HG03521 (cell line): ENCODE measurements around the gene PLCB4.

ENCODE experiments used
- ATAC-seq: cut with Tn5 transposase; IDR thresholded peaks from one replicate; pipeline ENCODE4 v1.9.1; 2021; ENCODE audit warnings: mild to moderate bottlenecking, moderate library complexity; ENCODE audit not compliant: unreplicated experiment

Gene PLCB4

DNA sequence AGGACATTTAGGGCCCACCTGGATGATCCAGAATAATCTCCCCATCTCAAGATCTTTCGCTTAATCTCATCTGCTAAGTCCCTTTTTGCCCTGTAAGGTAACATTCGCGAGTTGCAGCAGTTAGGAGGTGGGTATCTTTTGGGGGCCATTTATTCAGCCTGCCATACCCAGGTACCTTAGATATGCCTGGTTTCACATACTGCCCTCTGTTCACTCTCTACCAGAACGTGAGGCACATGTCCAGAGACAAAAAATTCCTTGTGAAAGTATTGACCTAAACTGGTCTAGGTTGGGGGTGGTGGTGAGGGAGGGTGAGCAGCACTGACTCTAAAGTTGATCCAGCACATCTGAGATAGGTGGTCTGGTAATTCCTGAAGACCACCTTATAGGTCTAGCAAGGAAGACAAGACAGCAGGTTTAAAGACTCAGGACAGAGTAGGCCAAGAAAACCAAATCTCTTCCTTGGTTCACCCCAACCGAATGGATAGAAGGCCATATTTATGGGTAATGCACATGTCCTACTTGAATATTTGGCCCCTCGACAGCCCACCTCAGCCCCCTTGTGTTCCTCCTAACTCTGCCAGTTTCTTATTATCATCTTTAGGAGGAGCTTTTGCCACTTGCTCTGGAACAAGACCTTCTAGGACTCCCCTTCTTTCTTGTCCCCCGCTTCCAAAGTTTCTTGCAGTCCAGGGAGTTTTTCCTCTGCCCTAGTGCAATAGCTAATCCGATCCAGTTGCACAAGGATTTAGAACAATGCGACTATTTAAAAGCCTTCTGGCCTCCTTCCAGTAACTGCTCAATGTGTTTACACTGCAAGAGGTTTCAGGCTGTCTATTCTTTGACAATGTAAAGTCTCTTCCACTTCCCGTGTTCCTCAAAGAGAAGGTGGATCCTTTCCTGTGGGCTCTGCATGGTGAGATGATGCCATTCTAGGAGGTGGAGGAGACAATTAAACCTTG is 232.5 kb downstream of the PLCB4 start:
- no peak for ATAC-seq

DNA sequence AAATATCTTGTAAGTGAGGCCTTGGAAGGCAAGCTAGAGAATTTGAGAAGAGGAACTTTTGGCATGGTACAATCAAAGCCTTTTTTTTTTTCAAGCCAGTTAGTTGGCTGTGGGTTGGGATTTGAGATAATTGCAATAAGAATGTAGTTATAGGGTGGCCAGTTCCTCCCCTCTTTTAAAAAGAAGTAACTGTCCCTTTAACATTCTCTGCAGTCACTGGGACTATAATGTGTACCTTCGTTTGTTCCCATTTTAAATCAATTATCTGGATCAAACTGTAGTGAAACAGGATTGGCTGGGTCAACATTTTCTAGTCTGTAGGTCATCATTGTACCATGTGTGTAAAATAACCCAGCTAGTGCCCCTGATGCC is 233.2 kb downstream of the PLCB4 start:
- no peak for ATAC-seq

DNA sequence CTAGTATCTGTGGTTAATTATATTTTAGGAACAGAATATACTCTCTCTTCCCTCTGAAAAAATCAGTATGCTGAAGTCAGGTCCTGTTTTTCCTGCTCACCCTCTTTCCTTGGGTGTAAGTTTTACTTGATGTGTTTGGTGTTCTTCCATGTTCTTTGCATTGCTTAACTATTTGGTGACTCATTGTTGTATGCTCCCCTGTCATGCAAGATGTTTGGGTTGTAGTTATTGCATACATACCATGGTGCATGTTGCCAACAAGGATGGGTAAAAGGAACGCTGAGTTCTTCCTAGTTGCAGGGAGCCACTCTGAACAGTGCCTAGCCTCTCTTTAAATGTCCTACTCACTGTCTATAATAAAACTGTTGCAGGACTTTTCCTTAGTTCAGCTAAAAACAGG is 237.6 kb downstream of the PLCB4 start:
- no peak for ATAC-seq

DNA sequence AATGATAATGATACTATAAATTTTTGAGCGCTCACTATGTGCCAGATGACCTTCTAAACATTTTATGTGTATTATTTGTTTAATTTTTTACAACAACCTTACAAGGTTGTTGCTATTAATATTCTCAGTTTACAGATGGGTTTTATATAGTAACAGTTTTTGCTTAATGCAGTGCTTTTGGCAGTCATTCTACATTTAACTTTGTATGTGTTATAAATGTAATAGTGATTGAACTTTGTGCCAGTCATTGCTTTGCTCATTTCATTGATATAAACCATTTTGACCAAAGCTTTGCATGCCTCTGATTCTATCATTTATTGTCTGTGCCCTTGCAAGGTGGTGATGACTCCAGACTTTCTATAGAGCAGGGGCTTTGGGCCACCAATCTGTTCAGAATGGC is 239.2 kb downstream of the PLCB4 start:
- ATAC-seq = no peak

DNA sequence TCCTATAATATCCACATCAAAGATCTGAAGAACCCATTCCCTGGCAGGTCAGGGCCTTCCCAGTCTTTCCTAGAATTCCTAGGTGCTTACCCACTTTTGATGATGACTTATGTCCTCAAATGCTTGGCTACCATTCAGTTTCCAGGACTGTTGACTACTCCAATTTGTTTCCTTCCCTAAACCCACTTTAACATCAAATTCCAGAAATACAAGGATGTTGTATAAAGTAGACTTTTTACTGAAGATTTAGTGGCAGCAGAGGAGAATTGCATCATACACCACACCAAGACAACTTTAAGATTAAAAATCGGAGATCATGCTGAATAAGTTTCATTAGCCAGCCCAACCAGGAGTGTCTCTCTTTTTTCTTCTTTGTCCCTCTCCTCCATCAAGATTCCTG is 242.2 kb downstream of the PLCB4 start:
- no peak for ATAC-seq

DNA sequence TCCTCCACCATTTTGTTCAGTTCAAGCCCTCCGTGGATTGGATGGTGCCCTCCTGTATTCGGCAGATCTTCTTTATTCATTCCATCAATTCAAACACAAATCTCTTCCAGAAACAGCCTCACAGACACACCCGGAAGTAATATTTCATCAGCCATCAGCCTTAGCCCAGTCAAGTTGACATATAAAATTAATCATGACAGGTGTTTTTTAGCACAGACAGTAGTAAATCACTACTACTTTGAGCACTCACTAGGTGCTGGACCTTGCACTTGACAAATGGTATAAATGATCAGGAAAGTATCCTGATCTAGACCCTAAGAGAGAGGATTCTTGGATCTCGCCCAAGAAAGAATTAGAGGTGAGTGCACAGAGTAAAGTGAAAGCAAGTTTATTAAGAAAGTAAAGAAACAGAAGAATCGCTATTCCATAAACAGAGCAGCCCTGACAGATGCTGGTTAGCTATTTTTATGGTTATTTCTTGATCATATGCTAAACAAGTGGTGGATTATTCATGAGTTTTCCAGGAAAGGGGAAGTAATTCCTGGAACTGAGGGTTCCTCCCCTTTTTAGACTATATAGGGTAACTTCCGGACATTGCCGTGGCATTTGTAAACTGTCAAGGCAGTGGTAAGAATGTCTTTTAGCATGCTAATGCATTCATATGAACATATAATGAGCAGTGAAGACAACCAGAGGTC is 250.9 kb downstream of the PLCB4 start:
- ATAC-seq = no peak

DNA sequence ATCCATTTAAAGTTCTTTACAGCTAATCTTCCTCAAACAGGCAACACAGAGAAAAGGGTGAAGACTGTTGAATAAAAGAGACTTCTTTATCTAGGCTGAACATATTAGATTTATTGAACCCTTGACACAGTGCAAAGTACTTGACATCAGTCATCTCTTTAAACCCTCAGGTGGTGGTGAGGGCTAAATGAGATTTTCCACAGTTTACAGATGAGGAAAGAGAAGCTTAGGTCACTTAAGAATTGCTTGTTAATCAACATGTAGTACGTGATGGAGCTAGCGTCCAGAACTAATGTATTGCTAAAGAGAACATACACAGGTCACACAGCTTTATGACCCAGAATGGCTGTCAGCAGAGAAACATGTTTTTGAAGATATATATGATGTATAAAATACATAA is 252.1 kb downstream of the PLCB4 start:
- no peak for ATAC-seq

DNA sequence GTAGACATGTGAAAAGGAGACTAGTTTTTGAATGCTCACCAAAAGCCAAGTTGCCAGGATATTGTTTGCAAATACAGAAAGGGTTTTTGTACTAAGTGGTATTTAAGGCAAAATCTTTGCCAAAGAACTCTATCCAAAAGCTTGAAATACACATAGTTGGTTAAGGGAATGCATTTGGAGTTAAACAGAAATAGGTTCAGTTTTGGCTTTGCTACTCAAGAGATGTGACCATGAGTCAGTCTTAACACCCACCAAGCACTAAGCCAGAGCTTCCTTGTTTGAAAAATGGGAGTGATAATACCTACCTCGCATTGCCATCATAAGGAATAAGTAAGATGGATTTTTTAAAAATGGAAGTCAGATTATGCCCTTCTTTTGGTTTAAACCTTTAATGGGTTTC is 253.8 kb downstream of the PLCB4 start:
- no peak for ATAC-seq

DNA sequence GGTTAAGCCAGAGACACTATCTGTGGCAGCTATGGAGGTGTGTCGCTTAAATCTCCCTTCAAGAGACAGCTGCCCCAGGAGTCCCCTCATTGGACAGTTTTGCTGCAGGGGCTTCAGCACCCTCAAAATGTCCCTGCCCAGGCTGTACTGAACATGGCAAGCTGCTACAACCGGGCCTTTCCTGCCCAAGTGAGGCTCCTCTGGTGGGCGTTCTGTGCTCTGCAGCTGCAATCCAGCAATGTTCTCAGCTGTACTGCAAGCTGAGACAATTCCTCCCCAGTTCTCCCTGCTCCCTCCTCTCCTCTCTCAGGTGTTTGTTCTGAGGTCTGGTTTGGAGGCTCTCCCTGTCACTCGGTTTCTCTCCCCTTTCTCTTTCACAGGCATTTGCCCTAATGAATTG is 254.7 kb downstream of the PLCB4 start:
- no peak for ATAC-seq

DNA sequence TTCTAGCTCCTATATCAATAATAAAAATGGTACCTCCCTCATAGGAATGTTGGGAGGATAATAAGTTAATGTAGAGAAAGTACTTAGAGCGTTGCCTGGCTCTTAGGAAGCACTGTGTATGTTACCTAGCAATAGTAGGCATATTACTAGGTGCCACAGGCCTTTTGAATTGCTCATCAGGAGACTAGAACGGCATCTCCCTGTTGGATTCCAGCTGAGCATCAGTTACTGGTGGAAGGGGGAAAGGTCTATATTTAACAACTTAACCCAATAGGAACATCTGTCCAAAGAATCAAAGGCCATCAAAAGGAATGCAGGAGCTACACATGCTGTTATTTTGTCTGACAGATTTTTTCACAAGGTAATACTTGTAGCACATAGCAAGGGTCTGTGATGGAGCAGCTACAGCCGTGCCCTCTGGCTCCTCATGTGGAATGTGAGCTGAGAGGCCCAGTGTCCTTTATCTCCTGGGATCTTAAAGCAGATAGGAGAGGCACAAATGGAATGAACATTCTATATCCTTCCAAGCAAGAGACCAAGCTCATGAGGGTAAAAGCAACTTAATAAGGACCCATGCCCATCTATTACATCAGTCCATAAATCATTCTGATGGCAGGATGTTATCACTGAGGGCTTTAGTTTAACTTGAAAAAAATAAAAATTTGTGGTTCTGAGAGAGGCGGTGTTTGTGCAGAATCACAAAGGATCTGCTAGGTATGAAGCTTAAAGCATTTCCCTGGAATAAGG is 260.6 kb downstream of the PLCB4 start:
- no peak for ATAC-seq

DNA sequence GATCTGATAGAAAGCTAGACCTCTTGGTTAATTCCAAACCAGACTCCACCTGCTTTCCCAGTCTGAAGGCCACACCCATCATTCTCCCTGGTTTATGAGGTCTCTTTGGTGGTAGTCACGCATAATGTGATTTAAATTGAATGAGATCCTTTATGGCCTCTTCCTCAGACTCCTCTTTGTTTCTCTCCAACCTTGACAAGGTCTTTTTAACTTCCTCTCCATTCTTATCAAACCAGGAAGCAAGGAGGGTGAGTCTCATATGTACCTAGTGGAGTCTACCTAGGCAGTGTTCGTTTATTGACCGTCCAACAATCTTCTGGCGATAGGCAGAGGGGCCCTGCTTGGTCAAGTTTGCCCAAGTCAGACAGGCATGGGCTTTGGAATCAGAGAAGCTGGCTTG is 261.3 kb downstream of the PLCB4 start:
- no peak for ATAC-seq

DNA sequence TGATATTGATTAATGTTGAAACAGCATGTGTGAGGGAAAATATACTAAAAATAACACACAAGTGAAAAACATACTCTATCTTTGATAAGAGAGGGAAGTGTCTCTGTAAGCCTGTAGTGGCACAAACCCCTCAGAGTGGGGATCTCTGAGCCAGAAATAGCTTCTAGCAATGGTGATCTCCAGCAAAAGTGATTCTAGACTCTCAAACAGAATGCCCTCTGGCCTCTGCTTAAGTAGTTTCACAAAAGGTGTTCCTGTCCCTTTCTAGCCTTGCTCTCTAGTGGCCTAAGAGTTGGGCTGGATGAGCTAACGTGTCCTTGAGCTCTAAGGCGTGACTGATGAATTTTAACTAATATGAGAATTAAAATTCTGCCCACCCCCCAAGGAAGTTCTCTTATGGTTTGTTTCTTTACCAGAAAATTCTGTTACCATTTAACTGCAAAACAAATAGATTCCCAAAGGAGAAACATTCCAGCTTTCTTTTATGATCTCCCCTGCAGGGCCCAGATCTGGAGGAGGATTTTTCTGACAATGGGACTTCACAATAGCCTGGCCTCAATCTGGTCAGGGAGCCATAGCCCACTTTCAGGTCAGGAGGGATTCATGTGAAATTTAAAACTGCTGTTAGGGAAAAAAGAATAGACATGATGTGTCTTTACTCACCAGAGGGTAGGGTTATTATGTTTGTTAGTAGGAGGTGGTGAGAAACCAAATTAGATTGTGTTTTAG is 263.0 kb downstream of the PLCB4 start:
- ATAC-seq = no peak

DNA sequence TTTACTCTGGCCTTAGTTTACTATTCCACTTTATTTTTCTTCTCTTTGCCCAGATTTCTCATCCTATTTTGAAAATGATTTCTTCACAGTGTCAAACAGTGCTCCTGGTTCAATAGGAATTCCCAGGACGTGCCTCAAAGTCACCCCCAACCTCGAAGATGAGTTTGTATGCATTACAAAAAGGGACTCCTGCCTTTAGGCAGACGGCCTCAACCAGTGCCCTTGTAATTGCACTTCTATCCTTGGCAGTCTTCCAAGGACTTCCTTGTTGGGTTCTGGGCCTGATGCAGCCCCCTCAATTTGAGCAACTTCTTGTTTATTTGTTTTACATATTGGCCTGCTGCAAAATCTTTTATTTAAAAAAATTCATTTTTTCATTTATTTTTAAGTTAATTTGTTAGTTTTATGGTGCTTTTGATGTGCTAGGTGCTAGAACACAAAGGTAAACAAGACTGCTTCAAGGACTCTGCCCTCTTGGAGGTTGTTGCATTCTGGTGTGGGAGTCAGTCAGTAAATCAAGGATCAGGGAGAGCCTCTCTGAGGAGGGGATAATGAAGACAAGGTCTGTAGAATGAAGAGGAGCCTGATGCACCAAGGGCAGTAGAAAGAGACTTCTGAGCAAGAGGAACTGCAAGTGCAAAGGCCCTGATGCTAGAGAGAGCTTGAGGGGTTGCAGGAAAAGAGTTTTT is 264.0 kb downstream of the PLCB4 start:
- no peak for ATAC-seq

DNA sequence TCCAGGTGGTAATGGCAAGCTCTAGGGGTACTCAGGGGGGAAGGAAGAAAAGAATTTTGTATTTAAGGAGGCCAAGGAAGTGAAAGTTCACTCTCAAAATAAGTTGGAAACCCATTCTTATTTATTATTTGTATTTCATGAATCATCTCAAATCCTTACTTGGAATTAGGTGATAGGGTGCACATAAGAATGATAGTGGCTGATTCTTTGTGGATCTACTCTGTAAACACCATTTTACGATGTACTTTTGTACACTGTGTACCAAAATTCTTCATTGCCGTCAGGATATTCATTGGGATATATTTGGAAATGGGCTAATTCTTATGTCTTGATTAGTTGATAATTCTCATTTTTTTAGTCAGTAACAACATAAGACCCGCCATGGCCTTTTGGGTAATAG is 266.0 kb downstream of the PLCB4 start:
- no peak for ATAC-seq

DNA sequence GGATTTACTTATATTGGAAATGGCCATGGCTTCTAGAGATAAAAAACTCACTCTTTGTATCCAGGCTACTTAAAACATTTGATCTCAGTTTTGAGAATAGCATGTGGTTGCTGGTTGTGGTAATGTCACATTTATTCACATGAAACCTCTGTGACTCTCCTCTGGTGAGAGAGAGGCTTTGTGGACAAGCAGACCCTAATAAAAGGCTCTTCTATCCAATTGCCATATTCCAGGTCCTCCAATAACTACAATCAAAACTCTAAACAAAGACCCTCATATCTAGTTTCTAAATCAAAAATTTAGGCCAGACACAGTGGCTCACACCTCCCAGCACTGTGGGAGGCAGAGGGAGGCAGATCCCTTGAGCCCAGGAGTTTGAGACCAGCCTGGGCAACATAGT is 269.2 kb downstream of the PLCB4 start:
- ATAC-seq = no peak

DNA sequence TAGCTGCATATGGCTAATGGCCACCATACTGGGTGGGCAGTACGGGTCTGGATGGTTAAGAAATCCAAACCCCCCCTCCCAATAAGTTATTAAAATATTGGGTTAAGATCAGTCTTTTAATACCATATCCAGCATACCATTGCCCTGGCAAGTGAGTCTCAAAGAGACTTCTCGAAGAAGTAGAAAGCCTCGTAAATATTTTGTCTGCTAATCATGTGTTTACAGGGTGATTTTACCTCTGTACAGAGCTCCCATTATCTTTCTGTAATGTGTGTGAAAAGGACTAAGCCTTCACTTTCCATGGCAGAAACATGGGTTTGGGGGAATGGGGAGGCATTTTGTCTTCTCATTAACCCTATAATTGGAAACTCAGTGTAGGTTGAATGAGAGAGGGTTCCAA is 270.8 kb downstream of the PLCB4 start:
- no peak for ATAC-seq

DNA sequence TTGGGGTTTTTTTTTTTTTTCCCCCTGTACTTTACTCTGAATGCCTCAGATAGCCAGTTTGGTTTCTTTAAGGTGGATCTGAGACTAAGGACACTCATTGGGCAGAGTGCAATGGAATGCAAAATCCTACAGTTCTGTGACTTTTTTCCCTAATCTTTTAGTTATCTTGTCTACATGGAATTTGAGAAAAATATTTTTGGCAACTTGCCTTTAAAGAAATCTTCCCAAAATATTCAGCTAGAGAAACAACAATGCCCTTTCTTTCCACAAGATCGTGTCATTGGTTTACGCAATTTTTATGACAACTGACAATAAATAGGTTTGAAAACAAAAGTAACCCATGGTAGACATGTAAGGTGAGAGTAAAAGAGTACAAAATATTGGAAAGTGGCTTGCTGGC is 273.8 kb downstream of the PLCB4 start:
- ATAC-seq = no peak

DNA sequence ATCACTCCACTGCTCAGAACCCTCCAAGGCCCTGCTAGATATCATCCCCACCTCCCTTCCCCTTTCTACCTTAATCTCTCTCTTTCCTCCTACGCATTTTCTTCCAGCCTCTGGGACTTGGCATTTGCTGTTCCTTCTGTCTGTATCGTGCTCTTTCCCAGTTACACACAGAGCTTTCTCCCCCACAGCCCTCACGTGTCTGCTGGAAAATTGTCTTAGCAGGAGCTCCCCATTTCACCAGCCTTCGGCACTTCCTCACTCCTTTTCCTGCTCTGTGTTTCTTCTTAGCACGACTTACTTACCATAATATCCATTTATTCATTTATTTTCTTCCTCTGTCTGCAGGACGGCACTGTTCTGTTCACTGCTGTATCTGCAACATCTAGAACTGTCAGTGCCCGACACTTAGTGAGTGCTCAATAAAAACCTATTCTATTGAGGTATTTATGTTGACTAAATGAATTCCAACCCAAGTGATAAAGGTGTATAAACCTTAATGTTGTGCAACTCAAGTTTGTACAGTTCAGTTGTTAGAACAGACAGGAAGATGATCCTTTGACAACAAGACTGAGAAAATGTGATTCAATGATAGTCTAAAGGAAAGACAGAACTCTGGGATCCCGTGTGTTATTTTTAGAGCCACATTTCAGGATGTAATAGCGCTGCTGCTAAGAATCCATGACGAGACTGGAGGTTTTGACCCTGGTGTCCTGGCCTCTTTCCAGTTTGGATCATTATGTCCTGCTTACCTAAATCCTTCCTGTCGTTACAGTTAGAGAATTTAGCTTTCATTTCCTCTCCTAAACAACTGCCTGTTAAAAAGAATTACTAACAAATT is 275.4 kb downstream of the PLCB4 start:
- no peak for ATAC-seq

DNA sequence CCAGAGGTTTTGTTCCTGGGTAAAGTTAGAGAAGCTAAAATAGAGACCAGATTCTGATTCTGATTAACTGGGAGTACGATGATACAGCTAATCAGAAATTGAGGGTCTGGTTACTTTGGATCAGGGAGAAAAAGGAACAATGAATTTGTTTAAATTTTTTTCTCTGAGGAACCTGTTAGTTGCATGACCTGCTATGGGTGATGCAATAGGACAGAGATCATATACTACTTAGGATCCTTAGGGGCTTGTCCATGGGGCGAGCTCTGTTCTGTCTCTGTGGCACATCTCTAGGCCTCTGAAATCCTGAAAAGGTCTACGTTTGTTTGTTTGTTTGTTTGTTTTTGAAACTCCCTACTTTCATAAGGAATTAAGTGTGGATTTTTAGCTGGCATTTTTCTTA is 279.4 kb downstream of the PLCB4 start:
- no peak for ATAC-seq

DNA sequence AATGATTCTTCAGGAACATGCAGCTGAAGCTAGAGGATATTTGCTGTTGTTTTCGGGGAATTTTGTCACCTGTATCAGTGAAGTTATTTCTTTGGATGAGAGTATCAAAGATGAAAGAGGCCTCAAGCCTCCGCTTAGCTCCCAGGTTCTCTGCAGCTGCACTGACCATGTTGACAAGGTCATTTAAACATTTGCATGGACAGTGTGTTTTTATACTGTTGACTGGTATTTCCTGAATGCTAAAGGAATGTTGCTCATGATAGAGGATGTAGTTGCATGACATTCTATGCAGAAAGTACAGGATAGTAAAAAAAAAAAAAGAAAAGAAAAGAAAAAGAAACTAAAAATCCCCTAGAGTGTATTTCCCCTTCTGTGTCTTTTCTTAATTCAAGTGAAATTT is 279.9 kb downstream of the PLCB4 start:
- ATAC-seq = no peak
